ENCODE data around the gene PSMF1. TPM values are rescaled to one million over a fixed set of nuclear protein-coding genes. Genes with fewer than 3 reads are reported as not detected.

Gene PSMF1
- total RNA-seq, 1 experiment from 2014 or later = 90.8 TPM

- Histone ChIP-seq H3K27me3 (ENCODE audit: insufficient read depth, low read length) (peaks cover 16% of the 10 kb centered on the region; the same call in 1 of the 2 replicates), H3K4ac (ENCODE audit: low read depth, low read length) (no peak overlapping the region), H3K9me3 (ENCODE audit: control insufficient read depth, low read depth, low read length) (no peaks in the 10 kb centered on the region), H3K23ac (ENCODE audit: insufficient read length, low read depth, low read length) (no peak overlapping the region), H4K8ac (replicated peaks; ENCODE audit: insufficient read length, low read depth, low read length) (no peak overlapping the region), H3K18ac (ENCODE audit: insufficient read length, low read depth, low read length) (no peak overlapping the region), H2BK120ac (ENCODE audit: low read depth, low read length, poor library complexity, severe bottlenecking) (no peak overlapping the region), H4K91ac (ENCODE audit: insufficient read length, low read depth, low read length) (no peak overlapping the region), H3K14ac (ENCODE audit: insufficient read depth, low read length) (peak overlapping the region; percentile 80; the same call in 1 of the 2 replicates), H3K27ac (ENCODE audit: insufficient read length, low read depth, low read length) (no peak overlapping the region), H3T11ph (ENCODE audit: low read length) (no peak overlapping the region), H3K4me2 (ENCODE audit: insufficient read depth, insufficient read length, low read length) (peak overlapping the region; percentile 74), H2BK12ac (ENCODE audit: insufficient read length, low read depth, low read length) (no peak overlapping the region), H3K9ac (ENCODE audit: extremely low read depth, insufficient read length, low read length) (no peak overlapping the region), H3K56ac (ENCODE audit: insufficient read length, low read depth, low read length) (no peak overlapping the region), H3K79me1 (ENCODE audit: insufficient read depth, low read depth, low read length, poor library complexity, severe bottlenecking) (no peaks in the 10 kb centered on the region), H4K5ac (ENCODE audit: insufficient read length, low read depth, low read length) (no peak overlapping the region), H3K79me2 (ENCODE audit: insufficient read depth, low read length) (no peaks in the 10 kb centered on the region), H3K4me1 (ENCODE audit: insufficient read depth, low read length) (peaks cover 12% of the 10 kb centered on the region; the same call in 1 of the 2 replicates), H2AFZ (ENCODE audit: low read length) (no peak overlapping the region), H2AK5ac (ENCODE audit: insufficient read length, low read length) (no peak overlapping the region), H4K20me1 (ENCODE audit: control insufficient read depth, insufficient read depth, insufficient read length) (no peaks in the 10 kb centered on the region), H2BK20ac (ENCODE audit: low read depth, low read length, poor library complexity, severe bottlenecking) (no peak overlapping the region), H3K23me2 (ENCODE audit: insufficient read length, low read depth, low read length, poor library complexity, severe bottlenecking) (peaks cover 4% of the 10 kb centered on the region), H2BK5ac (ENCODE audit: insufficient read length, low read length) (no peak overlapping the region), H2BK15ac (ENCODE audit: low read depth, low read length) (no peak overlapping the region)
- Mint-ChIP-seq H3K27me3 (ENCODE audit: low read depth) (peaks cover 40% of the 10 kb centered on the region), H3K9me3 (no peaks in the 10 kb centered on the region; a peak in 2 of 5 replicates), H3K4me3 (peak overlapping the region; percentile 69 to 84), H3K27ac (no peak overlapping the region), H3K36me3 (ENCODE audit: insufficient read depth in 1 of 3, low read depth in 3 of 3) (peaks cover 0 to 5% (median 4%) of the 10 kb centered on the region in 3 experiments; a peak in 2 of 7 replicates), H3K4me1 (peaks cover 18 to 25% of the 10 kb centered on the region in 2 experiments)
- WGBS (ENCODE audit: extremely low coverage, insufficient read length, low lambda C conversion rate) = no CpG with 5 or more reads among the region's 13 CpGs
- no peak for DNase-seq
- TF ChIP-seq, protein P1, sequence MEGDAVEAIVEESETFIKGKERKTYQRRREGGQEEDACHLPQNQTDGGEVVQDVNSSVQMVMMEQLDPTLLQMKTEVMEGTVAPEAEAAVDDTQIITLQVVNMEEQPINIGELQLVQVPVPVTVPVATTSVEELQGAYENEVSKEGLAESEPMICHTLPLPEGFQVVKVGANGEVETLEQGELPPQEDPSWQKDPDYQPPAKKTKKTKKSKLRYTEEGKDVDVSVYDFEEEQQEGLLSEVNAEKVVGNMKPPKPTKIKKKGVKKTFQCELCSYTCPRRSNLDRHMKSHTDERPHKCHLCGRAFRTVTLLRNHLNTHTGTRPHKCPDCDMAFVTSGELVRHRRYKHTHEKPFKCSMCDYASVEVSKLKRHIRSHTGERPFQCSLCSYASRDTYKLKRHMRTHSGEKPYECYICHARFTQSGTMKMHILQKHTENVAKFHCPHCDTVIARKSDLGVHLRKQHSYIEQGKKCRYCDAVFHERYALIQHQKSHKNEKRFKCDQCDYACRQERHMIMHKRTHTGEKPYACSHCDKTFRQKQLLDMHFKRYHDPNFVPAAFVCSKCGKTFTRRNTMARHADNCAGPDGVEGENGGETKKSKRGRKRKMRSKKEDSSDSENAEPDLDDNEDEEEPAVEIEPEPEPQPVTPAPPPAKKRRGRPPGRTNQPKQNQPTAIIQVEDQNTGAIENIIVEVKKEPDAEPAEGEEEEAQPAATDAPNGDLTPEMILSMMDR (conservative IDR thresholded peaks at IDR 0.05) = no peak
Observed at GRCh38 chr20:1184260-1184637, 65.8 kb downstream of the PSMF1 start.
